ENCODE data around the gene UVRAG.

DNA sequence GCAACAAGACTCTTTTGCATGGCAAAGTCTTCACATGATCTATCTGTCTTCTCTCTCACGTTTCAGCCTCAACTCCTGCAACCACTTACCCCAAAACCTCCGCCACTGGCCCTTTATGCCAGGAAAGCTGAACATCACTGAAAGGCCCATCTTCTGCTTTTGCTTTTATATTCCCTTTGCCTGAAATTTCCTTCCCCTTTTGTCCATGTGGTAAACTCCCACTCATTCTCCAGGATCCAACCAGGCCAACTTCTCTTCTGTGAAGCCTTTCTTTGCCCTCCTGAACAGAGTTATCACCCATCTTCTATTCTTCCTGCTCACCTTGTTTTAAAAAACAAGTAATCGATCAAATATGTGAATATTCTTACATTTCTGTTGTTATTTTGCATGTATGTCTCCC is 273.5 kb downstream of the UVRAG start:
- TF ChIP-seq, protein P1, sequence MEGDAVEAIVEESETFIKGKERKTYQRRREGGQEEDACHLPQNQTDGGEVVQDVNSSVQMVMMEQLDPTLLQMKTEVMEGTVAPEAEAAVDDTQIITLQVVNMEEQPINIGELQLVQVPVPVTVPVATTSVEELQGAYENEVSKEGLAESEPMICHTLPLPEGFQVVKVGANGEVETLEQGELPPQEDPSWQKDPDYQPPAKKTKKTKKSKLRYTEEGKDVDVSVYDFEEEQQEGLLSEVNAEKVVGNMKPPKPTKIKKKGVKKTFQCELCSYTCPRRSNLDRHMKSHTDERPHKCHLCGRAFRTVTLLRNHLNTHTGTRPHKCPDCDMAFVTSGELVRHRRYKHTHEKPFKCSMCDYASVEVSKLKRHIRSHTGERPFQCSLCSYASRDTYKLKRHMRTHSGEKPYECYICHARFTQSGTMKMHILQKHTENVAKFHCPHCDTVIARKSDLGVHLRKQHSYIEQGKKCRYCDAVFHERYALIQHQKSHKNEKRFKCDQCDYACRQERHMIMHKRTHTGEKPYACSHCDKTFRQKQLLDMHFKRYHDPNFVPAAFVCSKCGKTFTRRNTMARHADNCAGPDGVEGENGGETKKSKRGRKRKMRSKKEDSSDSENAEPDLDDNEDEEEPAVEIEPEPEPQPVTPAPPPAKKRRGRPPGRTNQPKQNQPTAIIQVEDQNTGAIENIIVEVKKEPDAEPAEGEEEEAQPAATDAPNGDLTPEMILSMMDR (IDR thresholded peaks at IDR 0.05; ENCODE audit: low read length) = no peak
- TF ChIP-seq EZH2 (optimal IDR thresholded peaks at IDR 0.05; ENCODE audit: low read depth, low read length) (no peak), EZH2phosphoT487 (IDR thresholded peaks at IDR 0.05; ENCODE audit: low read length) (no peak)
